HepG2 (cell line): ENCODE results near the gene MRPL50. TPM values are rescaled to one million over a fixed set of nuclear protein-coding genes. Genes with fewer than 3 reads are reported as not detected.

Source experiments
- ARID5B ChIP-seq: IDR thresholded peaks from 2 replicates; pipeline ENCODE4 v1.4.0; 2020; ENCODE audit warnings: mild to moderate bottlenecking, missing genetic modification reagents
- BORCS8-MEF2B ChIP-seq: sonication (generic); formaldehyde crosslinking; IDR thresholded peaks from 2 replicates; pipeline ENCODE4 v1.8.0; 2022; ENCODE audit warnings: mild to moderate bottlenecking, missing genetic modification reagents
- CBX5 ChIP-seq: sonication (generic); formaldehyde crosslinking; IDR thresholded peaks from 2 replicates; pipeline ENCODE4 v1.4.0; 2020; ENCODE audit warnings: missing genetic modification reagents, borderline replicate concordance
- CENPT ChIP-seq: sonication (generic); formaldehyde crosslinking; IDR thresholded peaks from 2 replicates; pipeline ENCODE4 v1.8.0; 2022; ENCODE audit warnings: low read depth, mild to moderate bottlenecking, moderate library complexity, missing genetic modification reagents
- HMGA1 ChIP-seq: sonication (generic); formaldehyde crosslinking; conservative IDR thresholded peaks from 2 replicates; pipeline ENCODE4 v1.4.0; 2020; ENCODE audit warnings: missing genetic modification reagents
- HNF4G ChIP-seq, 2 experiments: sonication (generic) in 1 of 2; formaldehyde crosslinking in 1 of 2; IDR thresholded peaks; 2 replicates each; pipeline versions ENCODE4 v1.4.0 to v1.6.1; 2011 to 2020; ENCODE audit warnings: borderline replicate concordance in 2 of 2, low read depth in 2 of 2, mild to moderate bottlenecking in 2 of 2, low read length in 1 of 2, missing genetic modification reagents in 1 of 2, moderate library complexity in 1 of 2
- HNRNPK ChIP-seq: fragments of 200-400 bp; formaldehyde crosslinking; IDR thresholded peaks from 2 replicates; pipeline ENCODE4 v1.6.1; 2018; ENCODE audit warnings: low read length, low read depth, moderate library complexity, mild to moderate bottlenecking; ENCODE audit not compliant: poor library complexity, severe bottlenecking
- HOXA7 ChIP-seq: sonication (generic); formaldehyde crosslinking; IDR thresholded peaks from 2 replicates; pipeline ENCODE4 v1.8.1; 2022; ENCODE audit warnings: mild to moderate bottlenecking, missing genetic modification reagents, moderate library complexity
- KLF11 ChIP-seq: IDR thresholded peaks from 2 replicates; pipeline ENCODE4 v1.6.1; 2016; ENCODE audit warnings: missing compliant biosample characterization
- NFYB ChIP-seq: sonication (generic); formaldehyde crosslinking; IDR thresholded peaks from 2 replicates; pipeline ENCODE4 v1.4.0; 2020; ENCODE audit warnings: missing genetic modification reagents
- POLR2A ChIP-seq, 2 experiments: IDR thresholded peaks; 2 replicates each; pipeline ENCODE4 v1.6.1; 2011; ENCODE audit warnings: low read depth in 2 of 2, low read length in 2 of 2, mild to moderate bottlenecking in 1 of 2, moderate library complexity in 1 of 2; ENCODE audit not compliant: insufficient read depth in 1 of 2
- RFX3 ChIP-seq: IDR thresholded peaks from 2 replicates; pipeline ENCODE4 v1.6.1; 2016; ENCODE audit warnings: missing biosample characterization, missing genetic modification reagents
- ZMAT3 ChIP-seq: sonication (generic); formaldehyde crosslinking; conservative IDR thresholded peaks from 2 replicates; pipeline ENCODE4 v1.7.0; 2021; ENCODE audit warnings: missing genetic modification reagents
- ZNF160 ChIP-seq: sonication (generic); formaldehyde crosslinking; IDR thresholded peaks from 2 replicates; pipeline ENCODE4 v1.8.0; 2022; ENCODE audit warnings: mild to moderate bottlenecking, inconsistent platforms, missing genetic modification reagents
- ZNF17 ChIP-seq: sonication (generic); formaldehyde crosslinking; IDR thresholded peaks from 2 replicates; pipeline ENCODE4 v1.5.0; 2020; ENCODE audit warnings: mild to moderate bottlenecking, missing genetic modification reagents
- ZNF24 ChIP-seq: fragments of 450-650 bp; IDR thresholded peaks from 2 replicates; pipeline ENCODE4 v1.6.1; 2017; ENCODE audit warnings: antibody characterized with exemption, mild to moderate bottlenecking
- ZNF33B ChIP-seq: sonication (generic); formaldehyde crosslinking; IDR thresholded peaks from 2 replicates; pipeline ENCODE4 v1.5.1; 2020; ENCODE audit warnings: mild to moderate bottlenecking, missing genetic modification reagents
- ZNF556 ChIP-seq: sonication (generic); formaldehyde crosslinking; IDR thresholded peaks from 2 replicates; pipeline ENCODE4 v1.4.0; 2020; ENCODE audit warnings: mild to moderate bottlenecking, missing genetic modification reagents, borderline replicate concordance
- ZNF605 ChIP-seq: sonication (generic); formaldehyde crosslinking; IDR thresholded peaks from 2 replicates; pipeline ENCODE4 v1.8.0; 2022; ENCODE audit warnings: mild to moderate bottlenecking, missing genetic modification reagents
- ZNF644 ChIP-seq: IDR thresholded peaks from 2 replicates; pipeline ENCODE4 v1.6.1; 2016; ENCODE audit warnings: low read depth
- ZNF678 ChIP-seq: sonication (generic); formaldehyde crosslinking; IDR thresholded peaks from 2 replicates; pipeline ENCODE4 v1.4.0; 2020; ENCODE audit warnings: mild to moderate bottlenecking, missing genetic modification reagents
- ZNF704 ChIP-seq: sonication (generic); formaldehyde crosslinking; IDR thresholded peaks from 2 replicates; pipeline ENCODE4 v1.8.1; 2023; ENCODE audit warnings: mild to moderate bottlenecking, inconsistent platforms, moderate library complexity, missing genetic modification reagents, borderline replicate concordance
- ZSCAN21 ChIP-seq: sonication (generic); formaldehyde crosslinking; IDR thresholded peaks from 2 replicates; pipeline ENCODE4 v1.8.0; 2022; ENCODE audit warnings: mild to moderate bottlenecking, missing genetic modification reagents, moderate library complexity, borderline replicate concordance
- polyA plus RNA-seq, 8 experiments: library from polyadenylated mRNA; depleted of rRNA in 3 of 8; stranded (reverse) in 7 of 8; unstranded in 1 of 8; fragments of >200 nt; fragmentation: Illumina TruSeq in 4 of 8; extraction: Trizol in 4 of 8; gene quantifications; 2 replicates each; pipeline versions ENCODE4 v1.2.1 to v1.2.3, GENCODE V29; 2011 to 2016; ENCODE audit warnings: low read depth in 4 of 8, missing spikeins in 1 of 8, mixed read lengths in 1 of 8; ENCODE audit not compliant: insufficient read depth in 1 of 8
- total RNA-seq, 5 experiments: library from RNA; depleted of rRNA; stranded (reverse); fragments of >200 nt; fragmentation: Illumina TruSeq; extraction: Trizol; gene quantifications; 2 replicates each; pipeline ENCODE4 v1.2.3, GENCODE V29; 2016; ENCODE audit warnings: low read depth in 1 of 5
- TF ChIP-seq, protein P1 (sequence below): sonication (generic); formaldehyde crosslinking; IDR thresholded peaks from 2 replicates; pipeline ENCODE4 v1.5.0; 2020; ENCODE audit warnings: missing genetic modification reagents

Gene MRPL50
- total and polyA plus RNA-seq, 2 of the 13 experiments (the other 11 are each of a cell fraction or from before 2014, with no cell fraction given) = 37.1 to 70.0 TPM

DNA sequence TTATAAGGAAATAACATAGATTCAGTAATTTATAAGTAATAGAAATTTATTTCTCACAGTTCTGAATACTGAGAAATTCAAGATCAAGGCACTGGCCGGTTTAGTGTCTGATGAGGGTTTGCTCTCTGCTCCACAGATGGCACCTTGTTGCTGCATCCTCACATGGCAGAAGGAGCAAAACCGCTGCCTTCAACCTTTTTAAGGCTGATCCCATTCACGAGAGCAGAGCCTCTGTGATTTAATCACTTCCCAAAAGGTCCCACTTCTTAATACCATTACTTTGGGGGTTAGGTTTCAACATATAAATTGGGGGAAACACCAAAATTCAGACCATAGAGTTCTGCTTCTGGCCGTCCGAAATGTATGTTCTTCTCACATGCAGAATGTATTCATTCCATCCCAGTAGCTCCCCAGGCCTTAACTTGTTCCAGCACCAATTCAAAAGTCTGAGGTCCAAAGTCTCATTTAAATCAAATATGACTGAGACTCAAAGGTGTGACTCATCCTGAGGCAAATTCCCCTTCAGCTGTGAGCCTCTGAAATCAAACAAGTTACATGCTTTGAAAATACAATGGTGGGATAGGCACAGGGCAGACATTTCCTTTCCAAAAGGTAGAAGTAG, 44.2 kb downstream of the MRPL50 start (continued):
- peak; percentile 95 for TF ChIP-seq ARID5B (CRISPR knock-in tag)
- 0 out of 2 replicates have a peak, but pooled peaks have one; percentile 1 for TF ChIP-seq ZNF33B
- no peak for TF ChIP-seq POLR2A (IDR thresholded peaks at IDR 0.05; ENCODE audit: insufficient read depth in 1 of 2, low read depth in 2 of 2, low read length in 2 of 2)
- no peak for TF ChIP-seq NFYB (CRISPR knock-in tag)
- TF ChIP-seq ZNF17 (CRISPR knock-in tag) = no peak
- peak; percentile 96 for TF ChIP-seq HNF4G (IDR thresholded peaks at IDR 0.05; ENCODE audit: borderline replicate concordance, low read depth, low read length)
- TF ChIP-seq HNF4G (CRISPR knock-in tag; IDR thresholded peaks at IDR 0.05; ENCODE audit: borderline replicate concordance, low read depth) = peak; percentile 91
- TF ChIP-seq ZMAT3 (CRISPR knock-in tag) = no peak
- no peak for TF ChIP-seq HMGA1 (CRISPR knock-in tag)
- TF ChIP-seq CBX5 (CRISPR knock-in tag) = no peak; the same call in 1 of the 2 replicates
- no peak for TF ChIP-seq CENPT (CRISPR knock-in tag)
- TF ChIP-seq ZNF24 = no peak; the same call in 1 of the 2 replicates
- peak; percentile 74; the same call in 1 of the 2 replicates for TF ChIP-seq KLF11 (CRISPR knock-in tag)
- no peak for TF ChIP-seq ZNF605 (CRISPR knock-in tag)
- no peak for TF ChIP-seq ZNF556
- no peak for TF ChIP-seq ZSCAN21 (CRISPR knock-in tag)
- no peak for TF ChIP-seq HOXA7 (CRISPR knock-in tag)
- no peak for TF ChIP-seq ZNF160 (CRISPR knock-in tag)
- no peak for TF ChIP-seq RFX3
- TF ChIP-seq BORCS8-MEF2B (CRISPR knock-in tag) = no peak
- TF ChIP-seq ZNF644 = peak; percentile 88
- TF ChIP-seq ZNF704 (CRISPR knock-in tag) = no peak
- TF ChIP-seq, protein P1, sequence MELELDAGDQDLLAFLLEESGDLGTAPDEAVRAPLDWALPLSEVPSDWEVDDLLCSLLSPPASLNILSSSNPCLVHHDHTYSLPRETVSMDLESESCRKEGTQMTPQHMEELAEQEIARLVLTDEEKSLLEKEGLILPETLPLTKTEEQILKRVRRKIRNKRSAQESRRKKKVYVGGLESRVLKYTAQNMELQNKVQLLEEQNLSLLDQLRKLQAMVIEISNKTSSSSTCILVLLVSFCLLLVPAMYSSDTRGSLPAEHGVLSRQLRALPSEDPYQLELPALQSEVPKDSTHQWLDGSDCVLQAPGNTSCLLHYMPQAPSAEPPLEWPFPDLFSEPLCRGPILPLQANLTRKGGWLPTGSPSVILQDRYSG (CRISPR knock-in tag) = no peak
- TF ChIP-seq ZNF678 (CRISPR knock-in tag) = no peak
- no peak for TF ChIP-seq HNRNPK
